Measurements from ENCODE around the gene RNF14. TPM values are rescaled to one million over a fixed set of nuclear protein-coding genes. Genes with fewer than 3 reads are reported as not detected.

RNF14 gene
- total and polyA plus RNA-seq, 2 experiments from 2014 or later: 8.9 to 19.0 TPM

GRCh38 chr5:141928051-141928450 lies 40.9 kb upstream of the RNF14 start:
- ATAC-seq (no peak), DNase-seq (ENCODE audit: low spot score) (no peak)
- H3F3A ChIP-seq (replicated peaks; ENCODE audit: low read depth): peaks cover 2% of the 10 kb centered on the region; the same call in 1 of the 2 replicates
- H2AFZ ChIP-seq: no peak overlapping the region
- peaks cover 8% of the 10 kb centered on the region for H3K4me1 Mint-ChIP-seq
- H3K27ac ChIP-seq (ENCODE audit: low read depth): no peak overlapping the region
- peaks cover 46% of the 10 kb centered on the region for H3K36me3 ChIP-seq (ENCODE audit: insufficient read depth)
- peaks cover 15% of the 10 kb centered on the region for H3K79me2 ChIP-seq (replicated peaks; ENCODE audit: insufficient read depth)
- no peak overlapping the region for H3K4me3 ChIP-seq
- no peak overlapping the region for H3K27ac Mint-ChIP-seq
- peaks cover 3% of the 10 kb centered on the region; the same call in 1 of the 2 replicates for H4K20me1 ChIP-seq (replicated peaks; ENCODE audit: insufficient read depth)
- H3K27me3 ChIP-seq (ENCODE audit: insufficient read depth): no peaks in the 10 kb centered on the region
- TF ChIP-seq NANOG (IDR thresholded peaks at IDR 0.05; ENCODE audit: borderline replicate concordance) (no peak), EZH2phosphoT487 (IDR thresholded peaks at IDR 0.05; ENCODE audit: unreplicated experiment) (no peak), ZNF331 (CRISPR knock-in tag; IDR thresholded peaks at IDR 0.05; ENCODE audit: low read depth) (no peak), STAT1 (IDR thresholded peaks at IDR 0.05; ENCODE audit: unreplicated experiment) (no peak), CTCF (conservative IDR thresholded peaks at IDR 0.05; ENCODE audit: low read depth in 2 of 2) (no peak)
- H3K4me2 ChIP-seq: no peak overlapping the region
- no peak overlapping the region for H3K4me3 Mint-ChIP-seq
- H3K27me3 Mint-ChIP-seq (ENCODE audit: insufficient read depth, low read depth, poor library complexity): peaks cover 9% of the 10 kb centered on the region
- peaks cover 77% of the 10 kb centered on the region for H3K36me3 Mint-ChIP-seq (ENCODE audit: low read depth)
- H3K4me1 ChIP-seq (ENCODE audit: insufficient read depth): peaks cover 8% of the 10 kb centered on the region; the same call in 1 of the 2 replicates
- H3K9me3 Mint-ChIP-seq: no peaks in the 10 kb centered on the region; the same call in 2 of the 3 replicates
- H3K9me2 ChIP-seq (ENCODE audit: insufficient read depth): 0 out of 2 replicates have a peak, but pooled peaks cover 3% of the 10 kb centered on the region

- peaks cover 52% of the 10 kb centered on the region for H3K36me3 ChIP-seq (ENCODE audit: insufficient read depth)
- Mint-ChIP-seq H3K27ac (no peak overlapping the region), H3K9me3 (no peaks in the 10 kb centered on the region)
Measured at GRCh38 chr5:141929398-141930058, 39.4 kb upstream of the RNF14 start.

More at GRCh38 chr5:141929398-141930058, 39.4 kb upstream of the RNF14 start:
- TF ChIP-seq CTCF (conservative IDR thresholded peaks at IDR 0.05; ENCODE audit: low read depth in 2 of 2): peak in 1 of 2 experiments; percentile 22; a peak in 2 of 4 replicates
- no peak for TF ChIP-seq ETS1 (IDR thresholded peaks at IDR 0.05)
- H3K4me3 ChIP-seq: no peak overlapping the region
- H3K4me1 ChIP-seq (ENCODE audit: insufficient read depth): peaks cover under 1% of the 10 kb centered on the region; the same call in 1 of the 2 replicates
- H3F3A ChIP-seq (replicated peaks; ENCODE audit: low read depth): peaks cover 4% of the 10 kb centered on the region; the same call in 1 of the 2 replicates
- no peak for DNase-seq (ENCODE audit: low spot score)
- Mint-ChIP-seq H3K27me3 (ENCODE audit: insufficient read depth, low read depth, poor library complexity) (peaks cover 4% of the 10 kb centered on the region), H3K4me3 (no peak overlapping the region), H3K4me1 (peaks cover 4% of the 10 kb centered on the region; the same call in 1 of the 3 replicates), H3K36me3 (ENCODE audit: low read depth) (peaks cover 84% of the 10 kb centered on the region)
- 0 out of 2 replicates have a peak, but pooled peaks cover 3% of the 10 kb centered on the region for H3K9me2 ChIP-seq (ENCODE audit: insufficient read depth)
- no peak for ATAC-seq
- H2AFZ ChIP-seq: no peak overlapping the region
- H3K27ac ChIP-seq (ENCODE audit: low read depth): no peak overlapping the region
- H3K27me3 ChIP-seq (ENCODE audit: insufficient read depth): no peaks in the 10 kb centered on the region
- peaks cover 3% of the 10 kb centered on the region for H4K20me1 ChIP-seq (replicated peaks; ENCODE audit: insufficient read depth)
- H3K4me2 ChIP-seq: no peak overlapping the region
- H3K79me2 ChIP-seq (replicated peaks; ENCODE audit: insufficient read depth): peaks cover 11% of the 10 kb centered on the region
